ENCODE measurements around the gene SEMA5A.

Gene SEMA5A

GRCh38 chr5:9348401-9348996, 197.4 kb downstream of the SEMA5A start:
- no peak for DNase-seq

GRCh38 chr5:9347541-9348295, 198.2 kb downstream of the SEMA5A start:
- no peak for DNase-seq

- DNase-seq = no peak
These were observed 198.8 kb downstream of the SEMA5A start for GRCh38 chr5:9347032-9347431.

- no peak for DNase-seq
These were observed 201.1 kb downstream of the SEMA5A start for GRCh38 chr5:9344751-9345240.

GRCh38 chr5:9343146-9343850, 202.6 kb downstream of the SEMA5A start:
- no peak for DNase-seq

GRCh38 chr5:9342161-9342787, 203.6 kb downstream of the SEMA5A start:
- no peak for DNase-seq

- no peak for DNase-seq
These were observed 205.8 kb downstream of the SEMA5A start for GRCh38 chr5:9340085-9340484.

GRCh38 chr5:9339206-9339818, 206.6 kb downstream of the SEMA5A start:
- DNase-seq = no peak

- no peak for DNase-seq
These were observed 207.1 kb downstream of the SEMA5A start for GRCh38 chr5:9338796-9339195.

GRCh38 chr5:9337928-9338595, 207.8 kb downstream of the SEMA5A start:
- DNase-seq = no peak

GRCh38 chr5:9335754-9336495, 209.9 kb downstream of the SEMA5A start:
- DNase-seq = no peak

- no peak for DNase-seq
These were observed 210.6 kb downstream of the SEMA5A start for GRCh38 chr5:9335269-9335668.

GRCh38 chr5:9332026-9332425, 213.8 kb downstream of the SEMA5A start:
- no peak for DNase-seq

- no peak for DNase-seq
These were observed 214.5 kb downstream of the SEMA5A start for GRCh38 chr5:9331372-9331771.

GRCh38 chr5:9329125-9329524, 216.8 kb downstream of the SEMA5A start:
- no peak for DNase-seq

GRCh38 chr5:9325549-9325948, 220.3 kb downstream of the SEMA5A start:
- DNase-seq = no peak

- DNase-seq = no peak
These were observed 221.4 kb downstream of the SEMA5A start for GRCh38 chr5:9324348-9325077.

GRCh38 chr5:9320652-9321051, 225.2 kb downstream of the SEMA5A start:
- DNase-seq = no peak

GRCh38 chr5:9318031-9318430, 227.8 kb downstream of the SEMA5A start:
- DNase-seq = no peak

GRCh38 chr5:9316733-9317132, 229.1 kb downstream of the SEMA5A start:
- DNase-seq = no peak

GRCh38 chr5:9316041-9316440, 229.8 kb downstream of the SEMA5A start:
- DNase-seq = no peak

Measured in NCI-H2081 treated with DMSO at 0.1 percent for 48 hours (cell line).